GM12801 (cell line): Measurements from ENCODE around the gene PPIG.

Source experiments
- TF ChIP-seq, protein P1 (sequence below): IDR thresholded peaks from one replicate; pipeline ENCODE4 v1.5.1; 2011; ENCODE audit warnings: control low read depth; ENCODE audit not compliant: insufficient read length; ENCODE audit errors: extremely low read depth

PPIG gene

DNA sequence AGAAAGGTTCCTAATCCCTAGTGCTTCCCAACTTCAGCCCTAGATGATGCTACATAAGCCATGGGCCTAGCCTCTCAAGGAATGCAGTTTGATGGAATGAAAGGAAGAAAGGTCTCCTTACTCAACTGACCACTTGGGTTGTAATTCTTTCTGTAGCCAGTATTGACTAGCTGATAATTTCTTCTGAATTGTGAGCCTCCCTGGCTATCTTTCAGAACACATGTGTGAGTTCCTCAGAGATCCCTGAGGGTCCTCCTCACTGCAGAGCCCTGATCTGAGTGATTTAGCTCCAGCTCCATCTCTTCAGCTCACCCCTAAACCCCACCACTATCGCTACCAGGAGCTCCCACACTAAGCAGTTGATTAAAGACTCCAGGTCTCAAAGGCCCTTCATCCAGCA, 78.6 kb downstream of the PPIG start:
- TF ChIP-seq, protein P1, sequence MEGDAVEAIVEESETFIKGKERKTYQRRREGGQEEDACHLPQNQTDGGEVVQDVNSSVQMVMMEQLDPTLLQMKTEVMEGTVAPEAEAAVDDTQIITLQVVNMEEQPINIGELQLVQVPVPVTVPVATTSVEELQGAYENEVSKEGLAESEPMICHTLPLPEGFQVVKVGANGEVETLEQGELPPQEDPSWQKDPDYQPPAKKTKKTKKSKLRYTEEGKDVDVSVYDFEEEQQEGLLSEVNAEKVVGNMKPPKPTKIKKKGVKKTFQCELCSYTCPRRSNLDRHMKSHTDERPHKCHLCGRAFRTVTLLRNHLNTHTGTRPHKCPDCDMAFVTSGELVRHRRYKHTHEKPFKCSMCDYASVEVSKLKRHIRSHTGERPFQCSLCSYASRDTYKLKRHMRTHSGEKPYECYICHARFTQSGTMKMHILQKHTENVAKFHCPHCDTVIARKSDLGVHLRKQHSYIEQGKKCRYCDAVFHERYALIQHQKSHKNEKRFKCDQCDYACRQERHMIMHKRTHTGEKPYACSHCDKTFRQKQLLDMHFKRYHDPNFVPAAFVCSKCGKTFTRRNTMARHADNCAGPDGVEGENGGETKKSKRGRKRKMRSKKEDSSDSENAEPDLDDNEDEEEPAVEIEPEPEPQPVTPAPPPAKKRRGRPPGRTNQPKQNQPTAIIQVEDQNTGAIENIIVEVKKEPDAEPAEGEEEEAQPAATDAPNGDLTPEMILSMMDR: no peak

DNA sequence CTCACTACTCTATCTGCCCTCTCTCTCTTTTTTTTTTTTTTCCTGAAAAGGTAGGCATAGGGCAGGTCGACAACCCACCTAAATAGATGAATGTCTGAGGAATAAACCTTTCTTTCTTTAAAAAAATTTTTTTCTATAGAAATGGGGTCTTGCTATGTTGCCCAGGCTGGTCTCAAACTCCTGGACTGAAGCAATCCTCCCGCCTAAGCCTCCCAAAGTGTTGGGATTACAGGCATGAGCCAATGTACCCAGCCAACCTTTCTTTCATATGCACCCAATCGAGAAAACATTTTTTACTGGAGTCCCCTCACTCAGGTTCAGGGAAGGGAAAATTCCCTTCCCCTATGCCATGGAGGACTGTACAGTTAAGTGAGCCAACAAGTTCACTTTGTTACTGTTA, 79.1 kb downstream of the PPIG start:
- TF ChIP-seq, protein P1: no peak

DNA sequence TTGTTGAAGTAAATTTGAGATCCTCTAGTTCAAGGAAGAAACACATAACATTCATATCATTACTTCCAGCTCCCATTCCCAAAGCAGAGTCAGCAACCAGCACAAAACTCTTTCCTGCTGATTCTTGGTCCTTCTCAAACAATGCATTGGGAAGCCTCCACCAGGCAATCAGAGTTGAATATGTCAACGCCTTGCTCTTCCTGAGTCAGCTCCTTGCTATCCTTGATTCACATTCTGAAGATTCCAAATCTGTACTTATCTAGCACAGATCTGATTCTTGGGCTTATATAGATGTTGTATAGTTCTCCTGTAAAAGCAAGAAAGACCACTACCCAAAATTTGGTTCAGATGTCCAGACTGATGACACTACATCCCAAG, 80.4 kb downstream of the PPIG start:
- TF ChIP-seq, protein P1: no peak

DNA sequence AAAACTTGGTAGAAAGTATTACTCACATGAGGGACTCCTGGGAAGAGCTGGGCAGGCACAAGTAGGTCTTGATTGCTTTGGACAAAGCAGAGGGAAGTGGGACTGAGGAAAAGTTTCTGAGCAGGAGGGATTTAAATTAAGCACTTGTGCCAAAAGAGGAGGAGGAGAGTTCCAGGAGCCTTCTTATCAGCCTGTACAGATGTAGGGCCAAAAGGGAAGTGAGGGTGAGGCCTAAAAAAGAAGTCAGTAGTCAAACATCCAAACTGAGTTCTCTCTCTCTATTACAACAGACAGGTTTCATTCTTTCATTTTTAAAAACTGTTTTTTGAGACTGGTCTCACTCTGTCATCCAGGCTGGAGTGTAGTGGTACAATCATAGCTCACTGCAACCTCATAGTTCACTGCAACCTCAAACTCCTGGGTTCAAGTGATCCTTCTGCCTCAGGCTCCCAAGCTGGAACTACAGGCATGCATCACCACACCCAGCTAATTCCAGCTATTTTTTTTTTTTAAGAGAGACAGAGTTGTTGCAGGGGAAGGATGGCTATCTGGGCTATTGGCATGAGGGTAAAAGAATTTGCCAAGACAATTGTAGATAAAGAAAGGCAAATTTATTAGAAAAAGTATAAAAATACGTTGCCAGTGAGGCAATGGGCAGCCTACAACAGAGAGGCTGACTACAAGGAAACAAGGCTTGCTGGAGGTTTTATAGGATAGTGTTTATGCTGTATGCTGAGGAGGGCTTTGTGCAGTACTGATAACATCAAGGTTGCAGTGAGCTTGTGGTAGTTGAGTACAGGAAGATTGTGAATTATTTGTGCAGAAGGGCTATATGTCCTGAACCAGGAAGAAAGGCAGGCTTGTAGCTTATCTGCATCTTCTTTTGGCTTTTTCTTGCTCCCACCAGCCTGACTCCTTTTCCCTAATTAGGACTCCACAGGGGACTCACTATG, 81.1 kb downstream of the PPIG start:
- TF ChIP-seq, protein P1: no peak

DNA sequence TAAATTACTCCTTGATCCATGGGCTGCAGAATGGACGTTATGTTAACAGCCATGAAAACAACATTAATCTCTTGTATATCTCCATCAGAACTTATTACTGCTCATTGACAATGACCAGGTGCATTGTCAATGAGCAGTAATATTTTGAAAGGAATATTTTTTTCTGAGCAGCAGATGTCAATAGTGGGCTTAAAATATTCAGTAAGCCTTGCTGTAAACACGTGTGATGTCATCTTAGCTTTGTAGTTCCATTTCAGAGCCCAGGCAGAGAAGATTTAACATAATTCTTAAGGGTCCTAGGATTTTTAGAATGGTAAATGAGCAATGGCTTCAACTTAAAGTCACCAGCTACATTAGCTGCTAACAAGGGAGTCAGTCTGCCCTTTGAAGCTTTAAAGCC, 83.4 kb downstream of the PPIG start:
- TF ChIP-seq, protein P1: no peak

GRCh38 chr2:169670215-169670651, 86.1 kb downstream of the PPIG start:
- TF ChIP-seq, protein P1: no peak

- TF ChIP-seq, protein P1: no peak
Observed at GRCh38 chr2:169670937-169671336, 86.8 kb downstream of the PPIG start.
